HFF-Myc (cell line): ENCODE measurements around the gene KBTBD8.
A peak's percentile ranks its signal among the peaks of the same experiment; 100 is the strongest.

ENCODE experiments used
- DNase-seq: peaks from one replicate; pipeline ENCODE4 v3.0.0-alpha.2; 2011; ENCODE audit warnings: low read depth; ENCODE audit errors: extremely low read depth
- H3K4me3 ChIP-seq: replicated peaks from 2 replicates; pipeline ENCODE4 v1.5.1; 2011; ENCODE audit warnings: low read depth, mild to moderate bottlenecking, control low read depth, low read length
- TF ChIP-seq, protein P1 (sequence below): IDR thresholded peaks from 2 replicates; pipeline ENCODE4 v1.5.1; 2012; ENCODE audit warnings: mild to moderate bottlenecking, low read depth, low read length, control low read depth; ENCODE audit errors: missing control alignments

KBTBD8 gene

DNA sequence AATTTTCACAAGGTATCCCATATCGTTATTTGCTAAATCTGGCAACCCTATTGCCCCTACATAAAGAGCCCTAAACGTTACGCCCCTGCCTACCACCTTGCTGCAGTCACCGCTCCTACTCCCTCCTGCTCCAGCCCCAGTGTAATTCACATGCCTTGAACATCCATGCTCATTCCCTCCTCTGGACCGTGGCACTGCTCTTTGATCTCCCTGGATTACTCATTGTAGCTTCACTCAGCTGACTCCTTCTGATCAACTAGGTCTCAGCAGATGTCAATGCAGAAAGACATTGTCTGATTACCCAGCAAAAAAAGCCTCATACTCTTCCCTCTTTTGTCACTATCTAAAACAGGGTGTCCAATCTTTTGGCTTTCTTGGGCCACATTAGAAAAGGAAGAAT is 40.7 kb upstream of the KBTBD8 start:
- DNase-seq, result no peak
- no peak overlapping the region for H3K4me3 ChIP-seq
- TF ChIP-seq, protein P1, sequence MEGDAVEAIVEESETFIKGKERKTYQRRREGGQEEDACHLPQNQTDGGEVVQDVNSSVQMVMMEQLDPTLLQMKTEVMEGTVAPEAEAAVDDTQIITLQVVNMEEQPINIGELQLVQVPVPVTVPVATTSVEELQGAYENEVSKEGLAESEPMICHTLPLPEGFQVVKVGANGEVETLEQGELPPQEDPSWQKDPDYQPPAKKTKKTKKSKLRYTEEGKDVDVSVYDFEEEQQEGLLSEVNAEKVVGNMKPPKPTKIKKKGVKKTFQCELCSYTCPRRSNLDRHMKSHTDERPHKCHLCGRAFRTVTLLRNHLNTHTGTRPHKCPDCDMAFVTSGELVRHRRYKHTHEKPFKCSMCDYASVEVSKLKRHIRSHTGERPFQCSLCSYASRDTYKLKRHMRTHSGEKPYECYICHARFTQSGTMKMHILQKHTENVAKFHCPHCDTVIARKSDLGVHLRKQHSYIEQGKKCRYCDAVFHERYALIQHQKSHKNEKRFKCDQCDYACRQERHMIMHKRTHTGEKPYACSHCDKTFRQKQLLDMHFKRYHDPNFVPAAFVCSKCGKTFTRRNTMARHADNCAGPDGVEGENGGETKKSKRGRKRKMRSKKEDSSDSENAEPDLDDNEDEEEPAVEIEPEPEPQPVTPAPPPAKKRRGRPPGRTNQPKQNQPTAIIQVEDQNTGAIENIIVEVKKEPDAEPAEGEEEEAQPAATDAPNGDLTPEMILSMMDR, result no peak

DNA sequence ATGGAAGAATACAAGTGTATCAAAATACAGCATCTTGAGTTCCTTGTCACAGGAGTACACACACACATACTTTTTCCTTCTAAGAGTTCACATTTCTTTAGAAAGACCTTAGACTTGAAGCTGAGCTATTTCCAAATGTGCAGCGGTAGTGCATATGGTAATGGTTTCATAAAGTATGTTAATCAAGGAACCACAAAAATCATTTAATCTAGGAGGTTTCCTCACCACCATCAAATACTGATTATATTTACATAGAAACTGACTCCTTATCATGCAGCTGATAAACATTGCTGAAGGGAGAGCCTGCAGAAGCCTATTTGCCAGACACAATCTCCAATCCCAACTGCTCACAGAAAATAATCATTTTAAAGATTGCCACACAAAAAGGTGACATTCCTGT is 40.0 kb upstream of the KBTBD8 start:
- H3K4me3 ChIP-seq, result no peak overlapping the region
- no peak for DNase-seq
- TF ChIP-seq, protein P1, result no peak

DNA sequence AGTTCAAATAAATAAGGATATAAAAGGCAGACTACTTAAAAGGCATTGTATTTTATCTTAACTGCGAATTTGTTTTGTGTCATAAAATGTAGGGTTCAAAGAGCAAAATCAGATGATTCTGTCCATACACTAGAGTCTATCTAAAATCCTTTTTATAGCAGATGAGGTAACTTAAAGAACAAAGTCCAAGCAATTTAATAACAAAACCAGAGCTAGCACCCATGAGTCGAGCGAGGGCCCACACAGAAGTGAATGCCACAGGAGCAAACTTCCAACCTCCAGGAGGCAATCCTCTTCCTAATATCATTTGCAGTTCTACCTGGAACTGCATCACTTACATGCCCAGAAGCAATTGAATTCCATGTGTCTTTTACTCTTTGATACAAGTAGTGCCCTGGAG is 35.4 kb upstream of the KBTBD8 start:
- TF ChIP-seq, protein P1, result no peak
- H3K4me3 ChIP-seq, result no peak overlapping the region

DNA sequence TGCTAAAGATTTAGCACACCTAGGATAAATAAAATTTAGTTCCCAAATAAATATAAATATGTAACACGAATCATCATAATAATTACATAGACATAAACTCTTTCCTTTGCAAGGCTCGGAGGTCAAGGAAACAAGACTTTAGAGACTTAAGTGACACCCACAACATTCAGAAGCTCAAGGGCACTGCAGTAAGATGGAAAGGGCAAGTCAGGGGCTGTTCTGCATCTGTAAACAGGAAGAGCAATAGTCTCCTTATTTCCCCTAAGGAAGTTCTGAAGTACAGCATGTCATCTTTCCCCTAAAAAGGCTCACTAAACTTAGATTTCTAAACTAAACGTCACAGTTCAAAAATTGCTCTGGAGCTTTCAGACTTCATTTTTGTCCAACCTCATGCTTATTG is 26.9 kb upstream of the KBTBD8 start:
- TF ChIP-seq, protein P1, result no peak
- H3K4me3 ChIP-seq, result no peak overlapping the region
- DNase-seq, result no peak

More for the DNA sequence above, 35.4 kb upstream of the KBTBD8 start:
- DNase-seq, result no peak

DNA sequence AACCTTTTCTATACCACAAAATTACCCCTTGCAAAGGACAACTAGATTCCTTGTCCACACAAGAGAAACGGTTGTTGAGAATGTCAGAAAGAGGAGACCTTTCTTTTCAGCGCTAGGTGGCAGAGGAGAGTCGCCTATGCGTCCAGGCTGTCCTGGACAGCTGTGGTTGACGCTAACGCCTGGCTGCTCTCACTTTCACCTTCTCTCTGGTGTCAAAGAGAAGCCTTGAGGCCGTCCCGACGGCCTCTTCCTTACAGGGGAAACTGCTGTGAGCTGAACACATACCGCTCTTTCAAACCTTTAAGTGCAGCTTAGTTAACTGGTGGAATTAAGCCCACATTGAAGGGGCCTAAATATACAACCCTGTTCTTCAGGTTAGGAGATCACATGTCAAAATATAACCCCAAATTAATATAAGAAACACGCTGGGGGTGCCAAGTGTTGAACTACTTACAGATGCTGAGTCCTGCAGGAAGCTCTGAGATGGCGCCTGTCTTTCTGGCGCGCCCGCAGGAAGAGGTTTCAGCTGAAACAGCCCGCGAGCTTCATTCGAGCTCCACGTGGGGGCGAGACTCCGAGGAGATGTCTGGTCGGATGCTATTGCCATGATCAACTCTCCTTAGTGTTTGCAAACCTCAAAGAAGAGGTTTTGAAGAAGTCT is 26.1 kb upstream of the KBTBD8 start:
- peak overlapping the region; percentile 29 for H3K4me3 ChIP-seq
- peak; percentile 51 for DNase-seq
- TF ChIP-seq, protein P1, result peak; percentile 77

DNA sequence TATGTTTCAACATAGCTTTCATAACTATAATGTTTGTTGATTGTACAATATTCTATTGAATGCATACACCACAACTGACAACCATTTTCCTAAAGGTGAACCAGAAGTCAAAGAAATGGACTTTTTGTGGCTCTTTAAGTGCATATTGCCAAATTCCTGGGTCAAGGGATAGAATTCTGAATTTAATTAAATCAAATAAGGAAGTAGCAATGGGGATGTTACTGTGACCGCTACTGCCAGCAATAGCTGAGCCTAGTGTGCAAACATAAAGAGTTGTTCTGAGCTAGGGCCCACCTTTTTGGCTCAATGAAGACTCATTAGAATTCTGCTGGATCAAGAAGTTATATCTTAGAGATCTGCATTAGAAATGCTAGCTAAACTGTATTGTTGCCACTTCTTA is 17.3 kb upstream of the KBTBD8 start:
- DNase-seq, result no peak
- TF ChIP-seq, protein P1, result no peak
- H3K4me3 ChIP-seq, result no peak overlapping the region

DNA sequence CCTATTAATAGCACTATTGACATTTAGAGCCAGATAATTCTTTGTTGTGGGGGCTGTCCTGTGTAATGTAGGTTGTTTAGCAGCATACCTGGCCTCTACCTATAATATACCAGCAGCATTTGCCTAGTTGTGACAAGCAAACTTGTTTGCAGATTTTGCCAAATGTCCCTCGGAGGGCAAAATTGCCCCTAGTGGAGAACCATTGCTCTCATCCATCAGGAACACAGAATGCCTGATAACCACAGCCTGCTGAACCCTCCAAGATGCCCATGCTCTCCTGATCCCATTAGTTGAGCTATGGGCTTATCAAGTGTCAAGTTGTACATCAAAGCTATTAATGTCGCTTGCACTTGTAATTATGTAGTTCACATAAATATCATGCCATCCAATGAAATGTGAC is 15.0 kb upstream of the KBTBD8 start:
- no peak for DNase-seq
- TF ChIP-seq, protein P1, result no peak
- H3K4me3 ChIP-seq, result no peak overlapping the region
